ENCODE results near the gene DNAL4. TPM values are rescaled to one million over a fixed set of nuclear protein-coding genes. Genes with fewer than 3 reads are reported as not detected.

The DNAL4 gene
- total and polyA plus RNA-seq, 2 of the 4 experiments (the other 2 are of a cell fraction), result 6.1 to 12.1 TPM

GRCh38 chr22:38735465-38736256 is 58.3 kb downstream of the DNAL4 start:
- Histone ChIP-seq H3K18ac (ENCODE audit: low read depth, low read length) (no peak overlapping the region), H3K14ac (replicated peaks; ENCODE audit: low read depth, low read length) (no peak overlapping the region), H2BK120ac (ENCODE audit: low read depth, low read length) (no peak overlapping the region), H3K56ac (ENCODE audit: extremely low read depth, insufficient read depth, low read length) (no peak overlapping the region), H2AFZ (replicated peaks; ENCODE audit: low read length, poor library complexity) (no peak overlapping the region), H4K8ac (ENCODE audit: low read depth in 2 of 2, low read length in 2 of 2) (no peak overlapping the region), H3K9me3 (ENCODE audit: control insufficient read depth, insufficient read depth, low read length) (no peaks in the 10 kb centered on the region), H3K4ac (ENCODE audit: low read depth, low read length) (no peak overlapping the region), H3K27me3 (ENCODE audit: control insufficient read depth, insufficient read depth, low read length) (no peaks in the 10 kb centered on the region), H4K91ac (ENCODE audit: insufficient read depth, low read depth, low read length) (no peak overlapping the region), H2BK5ac (ENCODE audit: low read depth, low read length, poor library complexity, severe bottlenecking) (no peak overlapping the region), H3K9ac (ENCODE audit: low read depth, low read length) (no peak overlapping the region), H2BK20ac (ENCODE audit: low read depth, low read length) (no peak overlapping the region), H3K79me1 (ENCODE audit: low read depth in 1 of 2, low read length in 2 of 2) (peaks cover 0 to 24% of the 10 kb centered on the region in 2 experiments; a peak in 2 of 4 replicates), H2AK5ac (ENCODE audit: low read depth, low read length) (no peak overlapping the region), H4K5ac (ENCODE audit: low read depth, low read length) (no peak overlapping the region), H3K4me1 (ENCODE audit: control insufficient read depth, insufficient read depth, low read length) (peaks cover 5% of the 10 kb centered on the region), H2BK15ac (ENCODE audit: low read depth, low read length) (no peak overlapping the region), H3K23ac (ENCODE audit: low read depth, low read length) (no peak overlapping the region), H3K36me3 (ENCODE audit: control insufficient read depth, insufficient read depth, low read length) (peaks cover 78% of the 10 kb centered on the region), H4K20me1 (ENCODE audit: insufficient read depth, low read length) (peaks cover 18% of the 10 kb centered on the region), H3K27ac (ENCODE audit: insufficient read depth, low read length) (no peak overlapping the region), H3K4me2 (ENCODE audit: low read depth, low read length) (no peak overlapping the region), H2AK9ac (replicated peaks; ENCODE audit: low read depth, low read length, poor library complexity) (no peak overlapping the region), H3K9me1 (ENCODE audit: insufficient read depth, low read length) (no peaks in the 10 kb centered on the region), H3K4me3 (ENCODE audit: insufficient read depth, low read depth, low read length) (no peak overlapping the region)
- ChIA-PET CTCF (no interaction called here), POLR2A (ENCODE audit: unreplicated experiment) (no interaction called here)
- DNase-seq, result no peak
- no TSS peak for BruUV-seq (replicated peaks)
- no peak for ATAC-seq (ENCODE audit: low read depth)
- dilution Hi-C loops (cut with HindIII; ENCODE audit: low sequenced_read_pairs, unreplicated experiment) (no loop called here), in situ Hi-C loops (cut with MboI; ENCODE audit: low sequenced_read_pairs) (no loop called here), intact Hi-C loops (cut with micrococcal nuclease) (no loop called here)
- no peak for TF ChIP-seq RAD21 (IDR thresholded peaks at IDR 0.05; ENCODE audit: low read length)
- TF ChIP-seq BHLHE40 (IDR thresholded peaks at IDR 0.05; ENCODE audit: low read depth, low read length), result no peak
- no peak for TF ChIP-seq MAZ (IDR thresholded peaks at IDR 0.05; ENCODE audit: borderline replicate concordance, low read depth, low read length)
- no peak for TF ChIP-seq FOS (IDR thresholded peaks at IDR 0.05; ENCODE audit: low read depth, low read length)
- no peak for TF ChIP-seq POLR2A (IDR thresholded peaks at IDR 0.05; ENCODE audit: low read depth, low read length)
- no peak for TF ChIP-seq MXI1 (IDR thresholded peaks at IDR 0.05; ENCODE audit: borderline replicate concordance, low read depth, low read length)
- TF ChIP-seq CHD1 (IDR thresholded peaks at IDR 0.05; ENCODE audit: low read depth, low read length), result no peak
- TF ChIP-seq RFX5 (IDR thresholded peaks at IDR 0.05; ENCODE audit: low read depth, low read length), result no peak
- WGBS, 2 experiments (ENCODE audit: extremely low coverage in 2 of 2, insufficient read length in 1 of 2), result 100% methylated on average over 6 of the region's 15 CpGs; no CpG with 5 or more reads in 1 of the 2 experiments
